NCI-H2227 (cell line): ENCODE data around the gene DHRS13.
"Not testable (repeated sequence)": the region's sequence is repeated elsewhere in the genome, so short reads cannot be mapped to it uniquely, and the experiment has no call there.

Experiments
- DNase-seq: peaks from one replicate; lab custom pipeline; 2025; ENCODE audit not compliant: unreplicated experiment; lab: John Stamatoyannopoulos, UW

DHRS13 gene

DNA sequence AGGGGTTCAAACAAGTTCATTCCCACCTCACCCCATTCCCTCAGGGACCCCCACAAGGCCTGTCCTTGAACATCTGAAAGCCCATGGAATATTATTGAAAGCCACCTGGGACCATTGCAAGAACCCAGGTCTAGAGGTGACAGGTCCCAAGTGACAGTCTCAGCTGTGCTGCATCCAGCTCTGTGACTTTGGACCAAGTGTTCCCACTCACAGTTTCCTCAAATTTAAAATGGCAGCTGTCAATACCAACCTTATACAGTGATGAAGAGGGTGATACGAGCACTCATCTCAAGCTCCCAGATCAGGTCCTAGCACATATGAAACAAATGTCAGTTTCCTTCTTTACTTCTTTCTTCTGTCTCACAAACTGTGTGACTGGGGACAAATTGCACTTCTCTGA lies 38.9 kb downstream of the DHRS13 start:
- no peak for DNase-seq

DNA sequence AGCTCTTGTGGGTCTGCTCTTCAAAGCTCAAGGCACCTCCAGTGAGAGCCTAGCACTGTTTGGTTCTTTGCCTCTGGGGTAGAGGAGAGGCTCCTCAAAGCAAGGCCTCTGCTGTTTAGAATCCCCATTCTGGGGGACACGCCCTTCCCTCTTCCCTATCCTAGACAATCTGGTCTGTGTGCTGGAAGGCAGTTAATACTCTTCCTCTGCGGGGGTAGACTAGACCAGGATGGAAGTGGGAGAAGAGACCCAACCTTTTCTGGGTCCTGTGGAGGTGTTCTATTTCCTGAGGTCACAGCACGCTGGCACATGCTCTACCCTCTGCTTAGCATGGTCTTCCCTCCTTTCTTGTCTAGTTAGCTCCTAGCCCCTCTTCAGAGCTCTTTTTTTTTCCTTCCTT lies 40.3 kb downstream of the DHRS13 start:
- no peak for DNase-seq

DNA sequence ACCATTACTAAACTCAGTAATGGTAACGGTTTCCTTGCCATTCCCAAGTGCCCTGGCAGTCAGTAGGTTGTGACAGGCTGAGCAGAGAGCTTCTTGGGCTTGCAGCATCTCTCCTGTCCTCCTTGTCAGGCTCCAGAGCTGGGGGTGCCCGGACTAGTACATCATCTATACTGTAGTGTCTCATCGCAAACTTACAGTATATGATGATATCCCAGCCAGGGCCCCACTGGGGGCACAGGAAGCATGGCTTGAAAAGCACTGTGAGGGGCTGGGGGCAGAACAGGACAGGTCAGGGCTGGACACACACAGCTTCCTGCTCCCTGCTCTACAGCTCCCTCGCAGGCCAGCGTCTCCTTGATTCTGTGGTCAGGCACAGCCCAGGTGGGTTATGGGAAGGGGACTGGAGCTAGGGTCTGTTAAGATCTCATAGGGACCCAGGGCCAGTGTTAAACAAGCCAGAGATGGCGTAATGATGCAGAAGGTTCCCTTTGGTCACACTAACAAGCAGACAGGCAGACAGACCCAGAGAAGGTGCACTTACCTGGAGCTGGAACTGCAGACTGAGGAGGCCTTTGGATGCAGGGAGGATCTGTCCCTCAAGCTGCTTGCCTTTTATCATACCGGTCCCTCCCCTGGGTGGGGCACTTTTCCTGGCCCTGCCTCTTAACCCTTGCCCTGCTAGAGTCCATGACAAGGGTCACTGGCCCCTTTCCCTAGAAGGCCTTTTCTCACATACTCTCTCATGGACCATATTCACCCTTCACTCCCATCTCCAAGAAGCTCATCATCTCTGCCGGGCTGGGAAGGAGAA lies 41.3 kb downstream of the DHRS13 start:
- no peak for DNase-seq

DNA sequence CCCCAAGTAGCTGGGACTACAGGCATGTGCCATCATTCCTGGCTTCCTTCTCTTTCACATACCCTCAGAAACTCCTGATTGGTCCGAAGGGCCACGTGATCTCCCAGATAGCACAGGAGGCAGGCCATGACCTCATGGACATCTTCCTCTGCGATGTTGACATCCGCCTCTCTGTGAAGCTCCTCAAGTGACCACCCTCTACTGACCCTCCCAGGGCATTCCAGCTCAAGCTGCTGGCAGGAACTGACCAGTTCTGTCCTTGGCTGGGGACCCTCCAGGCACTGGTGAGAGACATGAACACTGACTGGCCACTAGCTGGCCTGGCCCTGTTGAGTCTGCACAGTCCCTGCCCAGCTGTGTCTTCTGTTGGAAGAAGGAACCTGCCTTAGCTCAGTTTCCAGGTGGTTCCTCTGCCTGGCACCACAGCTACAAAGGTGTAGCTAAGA lies 42.5 kb downstream of the DHRS13 start:
- DNase-seq = no peak

DNA sequence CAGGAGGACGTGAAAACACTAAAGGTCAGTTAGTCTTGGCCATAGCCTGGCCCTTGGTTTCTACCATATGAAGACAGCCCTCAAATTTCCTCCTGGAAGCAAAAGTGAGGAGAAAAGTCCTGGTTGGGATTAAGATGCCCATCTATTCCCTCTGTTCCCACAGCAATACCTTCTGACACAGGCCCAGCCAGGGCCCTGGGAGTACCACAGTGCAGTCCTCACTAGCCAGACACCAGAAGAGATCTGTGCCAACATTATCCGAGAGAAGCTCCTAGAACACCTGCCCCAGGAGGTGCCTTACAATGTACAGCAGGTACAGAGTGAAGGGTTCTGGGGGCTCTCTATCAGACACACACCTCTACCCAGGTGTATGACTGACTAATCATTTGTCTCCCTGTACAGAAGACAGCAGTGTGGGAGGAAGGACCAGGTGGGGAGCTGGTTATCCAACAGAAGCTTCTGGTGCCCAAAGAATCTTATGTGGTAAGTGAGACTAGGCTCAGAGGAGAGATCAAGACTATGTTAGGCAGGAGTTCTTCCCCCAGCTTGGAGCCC lies 44.0 kb downstream of the DHRS13 start:
- DNase-seq = no peak

DNA sequence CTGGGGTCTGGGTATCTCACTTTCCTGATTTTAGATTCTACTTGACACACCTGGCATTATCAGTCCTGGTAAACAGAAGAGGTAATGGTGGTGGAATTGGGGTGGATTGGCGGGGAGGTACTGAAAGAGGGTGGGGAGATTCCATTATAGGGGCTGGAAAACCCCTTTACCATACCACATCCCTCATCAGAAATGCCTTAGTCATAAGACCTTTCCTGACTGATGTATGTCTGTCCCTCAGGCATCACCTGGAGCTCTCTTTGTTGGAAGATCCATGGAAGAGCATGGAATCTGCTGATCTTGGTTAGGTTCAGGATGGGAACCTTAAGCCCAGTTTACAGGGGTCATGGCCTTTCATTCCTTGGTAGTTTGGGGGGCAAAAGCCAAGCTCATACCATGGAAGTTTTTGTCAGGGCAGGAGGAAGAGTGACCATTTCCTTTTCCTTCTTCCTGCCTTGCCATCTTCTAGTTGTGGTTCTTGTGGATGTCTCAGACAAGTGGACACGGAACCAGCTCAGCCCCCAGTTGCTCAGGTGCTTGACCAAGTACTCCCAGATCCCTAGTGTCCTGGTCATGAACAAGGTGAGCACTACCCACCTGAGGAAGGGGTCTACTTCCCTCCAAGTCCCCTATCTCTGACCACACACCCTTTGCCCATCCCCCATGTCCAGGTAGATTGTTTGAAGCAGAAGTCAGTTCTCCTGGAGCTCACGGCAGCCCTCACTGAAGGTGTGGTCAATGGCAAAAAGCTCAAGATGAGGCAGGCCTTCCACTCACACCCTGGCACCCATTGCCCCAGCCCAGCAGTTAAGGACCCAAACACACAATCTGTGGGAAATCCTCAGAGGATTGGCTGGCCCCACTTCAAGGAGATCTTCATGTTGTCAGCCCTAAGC lies 44.7 kb downstream of the DHRS13 start:
- no peak for DNase-seq

DNA sequence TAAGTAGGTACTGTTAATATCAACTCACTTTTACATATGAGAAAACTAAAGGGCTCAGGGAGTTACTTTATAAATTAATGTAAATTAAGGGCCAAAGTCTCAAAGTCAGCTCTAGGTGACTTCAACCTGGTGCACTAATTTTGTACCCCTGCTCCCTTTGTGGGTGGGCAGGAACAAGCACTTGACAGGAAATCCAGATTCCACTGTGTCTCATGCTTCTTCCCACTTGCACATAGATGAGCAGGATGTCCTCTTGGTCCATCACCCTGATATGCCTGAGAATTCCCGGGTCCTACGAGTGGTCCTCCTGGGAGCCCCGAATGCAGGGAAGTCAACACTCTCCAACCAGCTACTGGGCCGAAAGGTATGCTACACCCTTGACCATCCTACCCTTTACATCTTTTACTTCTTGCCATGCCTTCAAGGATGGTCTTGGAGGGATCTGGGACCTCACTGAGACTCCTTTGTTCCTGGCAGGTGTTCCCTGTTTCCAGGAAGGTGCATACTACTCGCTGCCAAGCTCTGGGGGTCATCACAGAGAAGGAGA lies 46.8 kb downstream of the DHRS13 start:
- no peak for DNase-seq

DNA sequence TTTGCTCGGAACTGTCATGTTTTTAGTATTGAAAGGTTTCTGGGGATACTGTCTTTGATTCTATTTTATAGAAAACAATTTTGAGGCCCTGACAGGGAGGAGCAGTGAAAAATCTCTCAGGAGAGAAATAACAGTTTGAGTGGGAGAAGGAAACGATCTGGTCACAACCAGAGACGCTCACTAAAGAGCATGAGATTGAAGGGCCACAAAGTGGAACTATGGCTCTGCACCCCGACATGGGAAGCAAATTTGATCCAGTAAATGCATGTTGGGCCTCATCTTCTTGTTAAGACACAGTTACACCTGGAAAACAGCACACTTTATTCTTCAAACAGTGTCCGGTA lies 47.6 kb downstream of the DHRS13 start:
- no peak for DNase-seq

DNA sequence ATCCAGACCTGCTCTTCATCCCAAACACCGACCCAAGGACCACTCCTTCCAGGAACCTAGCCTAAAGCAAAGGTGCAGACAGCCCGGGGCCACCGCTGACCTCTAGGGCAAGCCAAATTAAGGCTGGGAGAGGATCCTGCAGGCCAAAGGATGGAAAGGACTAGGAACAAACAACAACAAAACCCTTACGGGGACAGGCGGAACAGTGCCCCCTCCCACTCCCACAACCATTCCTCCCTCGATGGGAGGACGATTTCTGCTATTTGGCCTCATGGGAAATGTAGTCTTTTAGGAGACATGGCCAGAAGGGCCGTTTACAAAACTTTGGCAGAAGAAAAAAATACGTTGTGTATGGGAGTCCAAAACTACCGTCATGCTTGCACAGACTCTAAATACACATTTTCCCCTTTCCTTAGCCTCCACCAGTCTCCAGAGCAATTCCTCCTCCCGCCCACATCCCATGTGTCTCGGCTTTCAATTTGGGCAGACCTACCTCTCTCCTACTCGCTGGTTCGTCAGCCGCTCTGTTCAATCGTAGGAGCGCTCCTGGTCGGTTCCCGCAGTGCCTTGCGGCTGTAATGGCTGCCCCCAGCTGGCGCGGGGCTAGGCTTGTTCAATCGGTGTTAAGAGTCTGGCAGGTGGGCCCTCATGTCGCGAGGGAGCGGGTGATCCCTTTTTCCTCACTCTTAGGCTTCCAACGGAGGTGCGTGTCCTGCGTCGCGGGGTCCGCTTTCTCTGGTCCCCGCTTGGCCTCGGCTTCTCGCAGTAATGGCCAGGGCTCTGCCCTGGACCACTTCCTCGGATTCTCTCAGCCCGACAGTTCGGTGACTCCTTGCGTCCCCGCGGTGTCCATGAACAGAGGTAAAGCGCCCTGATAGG lies 48.2 kb downstream of the DHRS13 start, which contains the start of gene ERAL1:
ERAL1 (plus strand) TSS at position 560 of the 879 bp plus-strand sequence; CDS start at position 579, 19 bp downstream.
- DNase-seq = peak; percentile 84

DNA sequence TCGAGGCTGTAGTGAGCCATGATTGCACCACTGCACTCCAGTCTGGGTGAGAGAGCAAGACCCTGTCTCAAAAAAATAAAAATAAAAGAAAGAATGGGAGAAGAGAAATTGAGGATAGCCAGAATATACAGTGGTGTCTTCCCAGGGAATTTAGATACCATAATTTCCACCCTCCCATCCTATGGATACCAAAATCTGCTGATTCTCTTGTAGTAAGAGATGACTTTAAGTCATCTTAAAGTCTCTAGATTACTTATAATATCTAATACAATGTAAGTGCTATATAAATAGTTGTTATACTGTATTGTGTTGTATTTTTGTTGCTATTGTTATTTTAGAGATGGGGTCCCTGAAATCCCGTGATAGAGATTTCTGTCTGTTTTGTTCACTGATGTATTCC lies 49.6 kb downstream of the DHRS13 start:
- no peak for DNase-seq

DNA sequence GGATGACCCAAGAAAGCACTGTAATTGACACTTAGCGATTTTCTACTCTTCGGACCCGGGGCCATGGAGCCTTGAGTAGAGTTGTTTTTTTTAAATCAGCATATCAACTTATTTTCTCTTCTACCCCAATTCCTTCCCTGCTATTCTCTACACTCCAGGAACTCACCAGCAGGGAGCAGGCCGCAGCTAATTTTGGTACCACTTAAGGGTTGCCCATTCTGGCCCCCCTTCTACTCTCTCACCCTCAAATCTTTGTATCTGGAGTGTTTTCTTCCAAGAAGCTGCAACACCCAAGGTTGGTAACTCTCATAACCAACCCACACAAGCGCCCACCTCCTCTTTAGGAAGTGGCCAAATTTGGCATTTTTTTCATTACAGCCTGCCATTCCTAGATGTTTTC lies 53.6 kb downstream of the DHRS13 start:
- no peak for DNase-seq

DNA sequence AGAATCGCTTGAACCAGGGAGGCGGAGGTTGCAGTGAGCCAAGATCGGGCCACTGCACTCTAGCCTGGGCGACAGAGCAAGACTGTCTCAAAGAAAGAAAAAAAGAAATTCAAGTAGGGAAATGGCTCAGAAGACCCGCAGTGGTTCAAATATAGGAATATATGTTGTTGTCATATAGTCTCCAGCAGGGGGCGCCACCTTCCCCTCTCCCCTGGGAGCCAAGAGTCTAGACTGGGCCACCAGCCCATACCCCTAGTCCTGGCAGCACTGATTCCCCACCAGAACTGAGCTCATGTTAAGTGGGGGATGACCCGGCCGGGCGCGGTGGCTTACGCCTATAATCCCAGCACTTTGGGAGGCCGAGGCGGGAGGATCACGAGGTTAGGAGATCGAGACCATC lies 54.2 kb downstream of the DHRS13 start:
- not testable (repeated sequence) for DNase-seq
